Stimulated activated naive CD4-positive, alpha-beta T cell treated with Interleukin-2 at 50 U/mL for 16 hours (primary cell): ENCODE results near the gene ITPR2.
"Not testable (repeated sequence)": the region's sequence is repeated elsewhere in the genome, so short reads cannot be mapped to it uniquely, and the experiment has no call there.

ENCODE experiments used
- DNase-seq: peaks from one replicate; lab custom pipeline; 2025; lab: John Stamatoyannopoulos, UW

Gene ITPR2

GRCh38 chr12:26564391-26564790 is 268.6 kb downstream of the ITPR2 start:
- DNase-seq: no peak

- DNase-seq: no peak
These were observed 269.4 kb downstream of the ITPR2 start for GRCh38 chr12:26563552-26563951.

GRCh38 chr12:26557326-26557725 is 275.7 kb downstream of the ITPR2 start:
- DNase-seq: no peak

GRCh38 chr12:26556916-26557315 is 276.1 kb downstream of the ITPR2 start:
- no peak for DNase-seq

GRCh38 chr12:26555139-26555538 is 277.9 kb downstream of the ITPR2 start:
- DNase-seq: no peak

GRCh38 chr12:26554332-26554731 is 278.7 kb downstream of the ITPR2 start:
- no peak for DNase-seq

GRCh38 chr12:26551385-26551784 is 281.6 kb downstream of the ITPR2 start:
- no peak for DNase-seq

- DNase-seq: no peak
These were observed 284.8 kb downstream of the ITPR2 start for GRCh38 chr12:26548227-26548626.

GRCh38 chr12:26546535-26547314 is 286.3 kb downstream of the ITPR2 start:
- DNase-seq: no peak

- DNase-seq: no peak
These were observed 293.9 kb downstream of the ITPR2 start for GRCh38 chr12:26539131-26539530.

- DNase-seq: no peak
These were observed 295.3 kb downstream of the ITPR2 start for GRCh38 chr12:26537651-26538050.

- DNase-seq: no peak
These were observed 295.9 kb downstream of the ITPR2 start for GRCh38 chr12:26537126-26537525.

GRCh38 chr12:26535826-26536225 is 297.2 kb downstream of the ITPR2 start:
- no peak for DNase-seq

GRCh38 chr12:26534071-26534470 is 298.9 kb downstream of the ITPR2 start:
- DNase-seq: no peak

- DNase-seq: no peak
These were observed 299.8 kb downstream of the ITPR2 start for GRCh38 chr12:26533211-26533610.

GRCh38 chr12:26530461-26530860 is 302.5 kb downstream of the ITPR2 start:
- no peak for DNase-seq

- DNase-seq: no peak
These were observed 304.1 kb downstream of the ITPR2 start for GRCh38 chr12:26528943-26529342.

- DNase-seq: no peak
These were observed 305.3 kb downstream of the ITPR2 start for GRCh38 chr12:26527682-26528081.

- no peak for DNase-seq
These were observed 308.0 kb downstream of the ITPR2 start for GRCh38 chr12:26524862-26525465.

GRCh38 chr12:26523708-26524150 is 309.3 kb downstream of the ITPR2 start:
- no peak for DNase-seq

- no peak for DNase-seq
These were observed 312.1 kb downstream of the ITPR2 start for GRCh38 chr12:26520869-26521268.

- no peak for DNase-seq
These were observed 312.9 kb downstream of the ITPR2 start for GRCh38 chr12:26520109-26520508.

- DNase-seq: no peak
These were observed 313.5 kb downstream of the ITPR2 start for GRCh38 chr12:26519462-26519861.

- DNase-seq: not testable (repeated sequence)
These were observed 315.7 kb downstream of the ITPR2 start for GRCh38 chr12:26517320-26517719.
